OCI-LY1 (cell line): ENCODE data around the gene ABHD4.

Source experiments
- H2AFZ ChIP-seq: fragments of 200-600 bp; sonication (generic), shearing (Covaris generic); 2 replicates; pipeline ENCODE4 v1.6.0; 2014; ENCODE audit warnings: antibody characterized with exemption, mild to moderate bottlenecking, low read length
- H3F3A ChIP-seq: fragments of 200-600 bp; sonication (generic), shearing (Covaris generic); 2 replicates; pipeline ENCODE4 v1.6.0; 2014; ENCODE audit warnings: mild to moderate bottlenecking, antibody characterized with exemption, low read length, moderate library complexity; ENCODE audit not compliant: insufficient read depth
- H3K27ac ChIP-seq: fragments of 200-600 bp; sonication (generic); 2 replicates; pipeline ENCODE4 v1.5.1; 2014; ENCODE audit warnings: low read length, mixed run types, mild to moderate bottlenecking, low read depth; ENCODE audit not compliant: poor library complexity, severe bottlenecking
- H3K27me3 ChIP-seq: fragments of 200-600 bp; sonication (generic); 2 replicates; pipeline ENCODE4 v1.6.0; 2014; ENCODE audit warnings: antibody characterized with exemption, mild to moderate bottlenecking, low read length, moderate library complexity; ENCODE audit not compliant: insufficient read depth
- H3K36me3 ChIP-seq: fragments of 200-600 bp; sonication (generic); 2 replicates; pipeline ENCODE4 v1.6.1; 2014; ENCODE audit warnings: mild to moderate bottlenecking, antibody characterized with exemption, low read length, moderate library complexity, mixed read lengths; ENCODE audit not compliant: insufficient read depth
- H3K4me1 ChIP-seq: fragments of 200-600 bp; sonication (generic); 2 replicates; pipeline ENCODE4 v1.5.1; 2014; ENCODE audit warnings: mild to moderate bottlenecking, low read length, moderate library complexity; ENCODE audit not compliant: insufficient read depth, severe bottlenecking
- H3K4me2 ChIP-seq: fragments of 200-600 bp; sonication (generic), shearing (Covaris generic); 2 replicates; pipeline ENCODE4 v1.6.1; 2014; ENCODE audit warnings: low read length
- H3K4me3 ChIP-seq: fragments of 200-600 bp; sonication (generic); 2 replicates; pipeline ENCODE4 v1.5.1; 2014; ENCODE audit warnings: low read length, low read depth, mild to moderate bottlenecking, mixed read lengths; ENCODE audit not compliant: poor library complexity, severe bottlenecking
- H3K79me2 ChIP-seq: fragments of 200-600 bp; shearing (Covaris generic); 2 replicates; pipeline ENCODE4 v1.6.1; 2016; ENCODE audit warnings: mixed run types, low read length, mixed read lengths; ENCODE audit not compliant: insufficient read depth
- H3K9ac ChIP-seq: fragments of 200-600 bp; sonication (generic), shearing (Covaris generic); 2 replicates; pipeline ENCODE4 v1.6.1; 2014; ENCODE audit warnings: mild to moderate bottlenecking, low read length, mixed read lengths
- H3K9me2 ChIP-seq: fragments of 200-600 bp; sonication (generic), shearing (Covaris generic); 2 replicates; pipeline ENCODE4 v1.6.1; 2014; ENCODE audit warnings: low read depth, mild to moderate bottlenecking, low read length, mixed read lengths
- H3K9me3 ChIP-seq: fragments of 200-600 bp; shearing (Covaris generic); 2 replicates; pipeline ENCODE4 v1.6.1; 2014; ENCODE audit warnings: low read length, mixed read lengths
- H4K20me1 ChIP-seq: fragments of 200-600 bp; sonication (generic), shearing (Covaris generic); 2 replicates; pipeline ENCODE4 v1.6.0; 2016; ENCODE audit warnings: mild to moderate bottlenecking, low read length; ENCODE audit not compliant: insufficient read depth
- CTCF ChIP-seq: fragments of 200-600 bp; sonication (generic), shearing (Covaris generic); IDR thresholded peaks from 2 replicates; pipeline ENCODE4 v1.5.1; 2017; ENCODE audit warnings: mild to moderate bottlenecking, antibody characterized with exemption, low read length, moderate library complexity, mixed read lengths
- EZH2 ChIP-seq: fragments of 200-600 bp; sonication (generic), shearing (Covaris generic); IDR thresholded peaks from 2 replicates; pipeline ENCODE4 v1.8.0; 2017; ENCODE audit warnings: borderline replicate concordance, mixed run types, mild to moderate bottlenecking, antibody characterized with exemption, low read length, moderate library complexity, mixed read lengths

ABHD4 gene

GRCh38 chr14:22646570-22647254, 48.6 kb downstream of the ABHD4 start:
- TF ChIP-seq CTCF, result no peak
- Histone ChIP-seq H3K9ac (no peak overlapping the region), H4K20me1 (no peaks in the 10 kb centered on the region)

GRCh38 chr14:22648506-22648905, 50.4 kb downstream of the ABHD4 start:
- no peak for TF ChIP-seq EZH2
- TF ChIP-seq CTCF, result no peak
- no peaks in the 10 kb centered on the region for H3K36me3 ChIP-seq
- no peaks in the 10 kb centered on the region for H3K9me2 ChIP-seq
- H3K79me2 ChIP-seq, result no peaks in the 10 kb centered on the region
- no peaks in the 10 kb centered on the region for H4K20me1 ChIP-seq
- H3K4me2 ChIP-seq, result no peak overlapping the region
- H3F3A ChIP-seq, result no peaks in the 10 kb centered on the region
- no peak overlapping the region for H3K4me3 ChIP-seq
- H3K9ac ChIP-seq, result no peak overlapping the region
- H2AFZ ChIP-seq, result no peak overlapping the region
- no peaks in the 10 kb centered on the region for H3K4me1 ChIP-seq
- no peaks in the 10 kb centered on the region for H3K9me3 ChIP-seq
- H3K27ac ChIP-seq, result no peak overlapping the region
- no peaks in the 10 kb centered on the region for H3K27me3 ChIP-seq

More at GRCh38 chr14:22646570-22647254, 48.6 kb downstream of the ABHD4 start:
- H3K36me3 ChIP-seq, result no peaks in the 10 kb centered on the region
- no peaks in the 10 kb centered on the region for H3K9me2 ChIP-seq
- no peak overlapping the region for H3K4me2 ChIP-seq
- no peak overlapping the region for H3K4me3 ChIP-seq
- H3F3A ChIP-seq, result no peaks in the 10 kb centered on the region
- H2AFZ ChIP-seq, result no peak overlapping the region
- no peaks in the 10 kb centered on the region for H3K9me3 ChIP-seq
- no peaks in the 10 kb centered on the region for H3K4me1 ChIP-seq
- no peaks in the 10 kb centered on the region for H3K79me2 ChIP-seq
- no peak overlapping the region for H3K27ac ChIP-seq
- no peaks in the 10 kb centered on the region for H3K27me3 ChIP-seq

GRCh38 chr14:22650046-22650739, 52.1 kb downstream of the ABHD4 start:
- H3F3A ChIP-seq, result no peaks in the 10 kb centered on the region
- no peak overlapping the region for H3K27ac ChIP-seq
- no peak overlapping the region for H3K4me3 ChIP-seq
- H3K4me1 ChIP-seq, result no peaks in the 10 kb centered on the region
- H2AFZ ChIP-seq, result no peak overlapping the region
- TF ChIP-seq CTCF, result no peak
- no peak for TF ChIP-seq EZH2
- H3K4me2 ChIP-seq, result no peak overlapping the region
- no peaks in the 10 kb centered on the region for H3K36me3 ChIP-seq
- no peaks in the 10 kb centered on the region for H4K20me1 ChIP-seq
- H3K27me3 ChIP-seq, result no peaks in the 10 kb centered on the region
- no peak overlapping the region for H3K9ac ChIP-seq
- H3K9me3 ChIP-seq, result no peaks in the 10 kb centered on the region
- H3K79me2 ChIP-seq, result no peaks in the 10 kb centered on the region
- H3K9me2 ChIP-seq, result no peaks in the 10 kb centered on the region
